GM12878 (cell line): ENCODE data around the gene PRF1. TPM values are rescaled to one million over a fixed set of nuclear protein-coding genes. Genes with fewer than 3 reads are reported as not detected.

Source experiments
- ATF7 ChIP-seq: fragments of 450-650 bp; IDR thresholded peaks from 2 replicates; pipeline ENCODE4 v1.6.1; 2016; ENCODE audit warnings: low read depth, mild to moderate bottlenecking
- BACH1 ChIP-seq: fragments of 450-650 bp; IDR thresholded peaks from 2 replicates; pipeline ENCODE4 v1.6.1; 2017; ENCODE audit warnings: mild to moderate bottlenecking, borderline replicate concordance
- BMI1 ChIP-seq: fragments of 450-650 bp; IDR thresholded peaks from 2 replicates; pipeline ENCODE4 v1.6.1; 2016; ENCODE audit warnings: mild to moderate bottlenecking, moderate library complexity, borderline replicate concordance
- CHD2 ChIP-seq: IDR thresholded peaks from 2 replicates; pipeline ENCODE4 v1.6.1; 2011; ENCODE audit warnings: low read depth, low read length, improper control_type of control experiment, borderline replicate concordance
- CHD4 ChIP-seq: fragments of 200-600 bp; sonication (generic); IDR thresholded peaks from 2 replicates; pipeline ENCODE4 v1.6.1; 2016; ENCODE audit warnings: mild to moderate bottlenecking
- CREM ChIP-seq: IDR thresholded peaks from 2 replicates; pipeline ENCODE4 v1.6.1; 2014; ENCODE audit warnings: antibody characterized with exemption, low read depth
- EP300 ChIP-seq, 2 experiments: fragments of 150-350 bp in 1 of 2; IDR thresholded peaks; 2 replicates each; pipeline ENCODE4 v1.6.1; 2011 to 2012; ENCODE audit warnings: low read depth in 2 of 2, low read length in 2 of 2, borderline replicate concordance in 1 of 2, improper control_type of control experiment in 1 of 2, inconsistent platforms in 1 of 2; ENCODE audit not compliant: control insufficient read depth in 1 of 2
- IKZF1 ChIP-seq: fragments of 450-650 bp; conservative IDR thresholded peaks from 2 replicates; pipeline ENCODE4 v1.6.1; 2017; ENCODE audit warnings: antibody characterized with exemption, mild to moderate bottlenecking
- KDM1A ChIP-seq: fragments of 200-600 bp; sonication (generic); IDR thresholded peaks from 2 replicates; pipeline ENCODE4 v1.6.1; 2016; ENCODE audit warnings: borderline replicate concordance
- MEF2B ChIP-seq: fragments of 450-650 bp; IDR thresholded peaks from 2 replicates; pipeline ENCODE4 v1.6.1; 2018; ENCODE audit warnings: mild to moderate bottlenecking, moderate library complexity; ENCODE audit not compliant: partially characterized antibody, poor library complexity, severe bottlenecking
- NBN ChIP-seq: fragments of 450-650 bp; IDR thresholded peaks from 2 replicates; pipeline ENCODE4 v1.6.1; 2016
- NFIC ChIP-seq: IDR thresholded peaks from 2 replicates; pipeline ENCODE4 v1.6.1; 2012; ENCODE audit warnings: low read depth, mild to moderate bottlenecking, inconsistent platforms, low read length, moderate library complexity
- NR2C1 ChIP-seq: fragments of 450-650 bp; IDR thresholded peaks from 2 replicates; pipeline ENCODE4 v1.6.1; 2017; ENCODE audit warnings: antibody characterized with exemption, mild to moderate bottlenecking, moderate library complexity
- PAX8 ChIP-seq: fragments of 450-650 bp; IDR thresholded peaks from 2 replicates; pipeline ENCODE4 v1.6.1; 2017; ENCODE audit warnings: mild to moderate bottlenecking, moderate library complexity
- POU2F2 ChIP-seq: IDR thresholded peaks from 3 replicates; pipeline ENCODE4 v1.6.1; 2011; ENCODE audit warnings: low read depth, mild to moderate bottlenecking, low read length, borderline replicate concordance
- SMAD5 ChIP-seq: IDR thresholded peaks from 2 replicates; pipeline ENCODE4 v1.6.1; 2016; ENCODE audit warnings: antibody characterized with exemption, low read depth
- SREBF2 ChIP-seq: IDR thresholded peaks from 2 replicates; pipeline ENCODE4 v1.6.1; 2012; ENCODE audit warnings: mild to moderate bottlenecking, low read length
- STAT3 ChIP-seq: IDR thresholded peaks from 2 replicates; pipeline ENCODE4 v1.6.1; 2011; ENCODE audit warnings: low read depth, low read length, improper control_type of control experiment
- TCF7 ChIP-seq: IDR thresholded peaks from 2 replicates; pipeline ENCODE4 v1.6.1; 2014; ENCODE audit warnings: antibody characterized with exemption, borderline replicate concordance
- ZNF24 ChIP-seq: fragments of 450-650 bp; IDR thresholded peaks from 2 replicates; pipeline ENCODE4 v1.6.1; 2017; ENCODE audit warnings: antibody characterized with exemption, mild to moderate bottlenecking
- ZNF384 ChIP-seq: IDR thresholded peaks from 2 replicates; pipeline ENCODE4 v1.6.1; 2012; ENCODE audit warnings: low read depth, mild to moderate bottlenecking, low read length, improper control_type of control experiment, borderline replicate concordance
- polyA plus RNA-seq, 11 experiments: library from polyadenylated mRNA; depleted of rRNA in 4 of 11; unstranded in 6 of 11; stranded (reverse) in 5 of 11; fragments of >200 nt; fragmentation: Nextera tagmentation in 4 of 11; fragmentation: Illumina TruSeq in 1 of 11; extraction: Ambion mirVana in 4 of 11; extraction: Trizol in 1 of 11; gene quantifications; 1 replicate in 1 of 11; 2 replicates in 10 of 11; pipeline versions ENCODE4 v1.2.1 to v1.2.3, GENCODE V29; 2011 to 2016; ENCODE audit warnings: inconsistent platforms in 2 of 11, missing spikeins in 2 of 11, low read depth in 1 of 11
- total RNA-seq, 4 experiments: library from RNA; depleted of rRNA in 3 of 4; stranded (reverse); fragments of >200 nt in 3 of 4; fragmentation: Illumina TruSeq in 1 of 4; extraction: Trizol in 1 of 4; gene quantifications; 2 replicates each; pipeline versions ENCODE4 v1.2.1 to v1.2.3, GENCODE V29; 2013 to 2021
- TF ChIP-seq, protein P1 (sequence below): IDR thresholded peaks from 2 replicates; pipeline ENCODE4 v1.6.1; 2011; ENCODE audit warnings: low read depth, mild to moderate bottlenecking, low read length, moderate library complexity, borderline replicate concordance; ENCODE audit errors: extremely low read depth
- TF ChIP-seq, protein P2 (sequence below): fragments of 450-650 bp; IDR thresholded peaks from 2 replicates; pipeline ENCODE4 v1.6.1; 2017; ENCODE audit warnings: antibody characterized with exemption, mild to moderate bottlenecking, moderate library complexity
- TF ChIP-seq, protein P3 (sequence below): fragments of 450-650 bp; IDR thresholded peaks from 2 replicates; pipeline ENCODE4 v1.6.1; 2017; ENCODE audit warnings: mild to moderate bottlenecking, low read depth, inconsistent platforms; ENCODE audit not compliant: poor library complexity, severe bottlenecking
- TF ChIP-seq, protein P4 (sequence below): fragments of 450-650 bp; IDR thresholded peaks from 2 replicates; pipeline ENCODE4 v1.6.1; 2017; ENCODE audit warnings: low read depth, mild to moderate bottlenecking, moderate library complexity

The PRF1 gene
- total and polyA plus RNA-seq, 10 of the 15 experiments (the other 5 are each of a cell fraction or from before 2014, with no cell fraction given): 0.84 to 15.7 (median 1.3) TPM

DNA sequence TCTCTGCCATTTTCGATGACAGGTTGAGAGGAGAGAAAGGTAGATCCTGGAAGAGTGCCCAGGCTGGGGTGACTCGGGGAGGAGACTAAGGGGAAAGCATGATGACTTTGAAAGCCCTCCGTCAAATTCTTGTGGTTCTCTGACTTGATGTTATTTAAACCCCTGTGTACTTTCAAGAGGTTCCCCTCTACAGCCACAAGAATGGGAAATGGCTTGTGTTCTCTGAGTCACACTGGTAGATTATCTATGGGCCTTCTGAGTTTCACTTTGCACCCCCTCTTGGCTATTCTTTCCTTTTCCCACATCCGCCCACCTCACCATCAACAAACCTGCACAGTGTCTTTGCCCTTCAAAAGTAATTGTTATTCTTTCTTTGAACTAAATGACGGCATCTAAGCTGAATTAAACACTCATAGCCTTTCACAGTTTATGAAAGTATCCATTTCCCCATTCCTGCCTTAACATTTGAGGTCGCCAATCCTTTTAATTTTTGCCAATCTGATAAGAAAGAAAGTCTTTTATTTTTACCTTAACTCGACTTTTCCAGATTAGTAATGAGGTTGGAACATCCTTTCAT, 24.1 kb downstream of the PRF1 start (continued):
- TF ChIP-seq EP300 (IDR thresholded peaks at IDR 0.05; ENCODE audit: borderline replicate concordance in 1 of 2, control insufficient read depth in 1 of 2, low read depth in 2 of 2, low read length in 2 of 2) (peak; percentile 95 to 97), SMAD5 (no peak), IKZF1 (peak; percentile 99), CREM (peak; percentile 83), POU2F2 (peak; percentile 83), NFIC (peak; percentile 98), CHD2 (peak; percentile 70; the same call in 1 of the 2 replicates), NR2C1 (no peak), STAT3 (0 out of 2 replicates have a peak, but pooled peaks have one; percentile 30), PAX8 (no peak), NBN (peak; percentile 97), BMI1 (peak; percentile 81; the same call in 1 of the 2 replicates), TCF7 (0 out of 2 replicates have a peak, but pooled peaks have one; percentile 22), ZNF384 (no peak), BACH1 (peak; percentile 76; the same call in 1 of the 2 replicates), ATF7 (peak; percentile 97), CHD4 (no peak), MEF2B (peak; percentile 87), SREBF2 (no peak), ZNF24 (peak; percentile 55; the same call in 1 of the 2 replicates), KDM1A (no peak)
- TF ChIP-seq, protein P1, sequence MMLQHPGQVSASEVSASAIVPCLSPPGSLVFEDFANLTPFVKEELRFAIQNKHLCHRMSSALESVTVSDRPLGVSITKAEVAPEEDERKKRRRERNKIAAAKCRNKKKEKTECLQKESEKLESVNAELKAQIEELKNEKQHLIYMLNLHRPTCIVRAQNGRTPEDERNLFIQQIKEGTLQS: no peak
- TF ChIP-seq, protein P2, sequence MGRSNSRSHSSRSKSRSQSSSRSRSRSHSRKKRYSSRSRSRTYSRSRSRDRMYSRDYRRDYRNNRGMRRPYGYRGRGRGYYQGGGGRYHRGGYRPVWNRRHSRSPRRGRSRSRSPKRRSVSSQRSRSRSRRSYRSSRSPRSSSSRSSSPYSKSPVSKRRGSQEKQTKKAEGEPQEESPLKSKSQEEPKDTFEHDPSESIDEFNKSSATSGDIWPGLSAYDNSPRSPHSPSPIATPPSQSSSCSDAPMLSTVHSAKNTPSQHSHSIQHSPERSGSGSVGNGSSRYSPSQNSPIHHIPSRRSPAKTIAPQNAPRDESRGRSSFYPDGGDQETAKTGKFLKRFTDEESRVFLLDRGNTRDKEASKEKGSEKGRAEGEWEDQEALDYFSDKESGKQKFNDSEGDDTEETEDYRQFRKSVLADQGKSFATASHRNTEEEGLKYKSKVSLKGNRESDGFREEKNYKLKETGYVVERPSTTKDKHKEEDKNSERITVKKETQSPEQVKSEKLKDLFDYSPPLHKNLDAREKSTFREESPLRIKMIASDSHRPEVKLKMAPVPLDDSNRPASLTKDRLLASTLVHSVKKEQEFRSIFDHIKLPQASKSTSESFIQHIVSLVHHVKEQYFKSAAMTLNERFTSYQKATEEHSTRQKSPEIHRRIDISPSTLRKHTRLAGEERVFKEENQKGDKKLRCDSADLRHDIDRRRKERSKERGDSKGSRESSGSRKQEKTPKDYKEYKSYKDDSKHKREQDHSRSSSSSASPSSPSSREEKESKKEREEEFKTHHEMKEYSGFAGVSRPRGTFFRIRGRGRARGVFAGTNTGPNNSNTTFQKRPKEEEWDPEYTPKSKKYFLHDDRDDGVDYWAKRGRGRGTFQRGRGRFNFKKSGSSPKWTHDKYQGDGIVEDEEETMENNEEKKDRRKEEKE: no peak
- TF ChIP-seq, protein P3, sequence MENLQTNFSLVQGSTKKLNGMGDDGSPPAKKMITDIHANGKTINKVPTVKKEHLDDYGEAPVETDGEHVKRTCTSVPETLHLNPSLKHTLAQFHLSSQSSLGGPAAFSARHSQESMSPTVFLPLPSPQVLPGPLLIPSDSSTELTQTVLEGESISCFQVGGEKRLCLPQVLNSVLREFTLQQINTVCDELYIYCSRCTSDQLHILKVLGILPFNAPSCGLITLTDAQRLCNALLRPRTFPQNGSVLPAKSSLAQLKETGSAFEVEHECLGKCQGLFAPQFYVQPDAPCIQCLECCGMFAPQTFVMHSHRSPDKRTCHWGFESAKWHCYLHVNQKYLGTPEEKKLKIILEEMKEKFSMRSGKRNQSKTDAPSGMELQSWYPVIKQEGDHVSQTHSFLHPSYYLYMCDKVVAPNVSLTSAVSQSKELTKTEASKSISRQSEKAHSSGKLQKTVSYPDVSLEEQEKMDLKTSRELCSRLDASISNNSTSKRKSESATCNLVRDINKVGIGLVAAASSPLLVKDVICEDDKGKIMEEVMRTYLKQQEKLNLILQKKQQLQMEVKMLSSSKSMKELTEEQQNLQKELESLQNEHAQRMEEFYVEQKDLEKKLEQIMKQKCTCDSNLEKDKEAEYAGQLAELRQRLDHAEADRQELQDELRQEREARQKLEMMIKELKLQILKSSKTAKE: peak; percentile 92
- TF ChIP-seq, protein P4, sequence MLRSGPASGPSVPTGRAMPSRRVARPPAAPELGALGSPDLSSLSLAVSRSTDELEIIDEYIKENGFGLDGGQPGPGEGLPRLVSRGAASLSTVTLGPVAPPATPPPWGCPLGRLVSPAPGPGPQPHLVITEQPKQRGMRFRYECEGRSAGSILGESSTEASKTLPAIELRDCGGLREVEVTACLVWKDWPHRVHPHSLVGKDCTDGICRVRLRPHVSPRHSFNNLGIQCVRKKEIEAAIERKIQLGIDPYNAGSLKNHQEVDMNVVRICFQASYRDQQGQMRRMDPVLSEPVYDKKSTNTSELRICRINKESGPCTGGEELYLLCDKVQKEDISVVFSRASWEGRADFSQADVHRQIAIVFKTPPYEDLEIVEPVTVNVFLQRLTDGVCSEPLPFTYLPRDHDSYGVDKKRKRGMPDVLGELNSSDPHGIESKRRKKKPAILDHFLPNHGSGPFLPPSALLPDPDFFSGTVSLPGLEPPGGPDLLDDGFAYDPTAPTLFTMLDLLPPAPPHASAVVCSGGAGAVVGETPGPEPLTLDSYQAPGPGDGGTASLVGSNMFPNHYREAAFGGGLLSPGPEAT: peak; percentile 97
